GM21390 (cell line): ENCODE measurements around the gene FOSL2.

Experiments used
- ATAC-seq: cut with Tn5 transposase; IDR thresholded peaks from one replicate; pipeline ENCODE4 v1.9.1; 2021; ENCODE audit not compliant: unreplicated experiment

FOSL2 gene

GRCh38 chr2:28411166-28411755 lies 18.6 kb downstream of the FOSL2 start:
- ATAC-seq: no peak

GRCh38 chr2:28411956-28412609 lies 19.4 kb downstream of the FOSL2 start:
- no peak for ATAC-seq

- ATAC-seq: no peak
Observed at GRCh38 chr2:28412625-28413151, 20.0 kb downstream of the FOSL2 start.

GRCh38 chr2:28413152-28413898 lies 20.7 kb downstream of the FOSL2 start:
- no peak for ATAC-seq

- ATAC-seq: no peak
Observed at GRCh38 chr2:28413899-28414295, 21.2 kb downstream of the FOSL2 start.

- ATAC-seq: no peak
Observed at GRCh38 chr2:28414583-28414982, 21.9 kb downstream of the FOSL2 start.

- ATAC-seq: no peak
Observed at GRCh38 chr2:28415010-28415409, 22.4 kb downstream of the FOSL2 start.

GRCh38 chr2:28415715-28416114 lies 23.1 kb downstream of the FOSL2 start:
- no peak for ATAC-seq

GRCh38 chr2:28419003-28419402 lies 26.3 kb downstream of the FOSL2 start:
- ATAC-seq: no peak

- ATAC-seq: no peak
Observed at GRCh38 chr2:28419443-28420270, 27.0 kb downstream of the FOSL2 start.

GRCh38 chr2:28420722-28421121 lies 28.1 kb downstream of the FOSL2 start:
- no peak for ATAC-seq

- ATAC-seq: no peak
Observed at GRCh38 chr2:28422908-28423741, 30.5 kb downstream of the FOSL2 start.

GRCh38 chr2:28423856-28424605 lies 31.4 kb downstream of the FOSL2 start:
- ATAC-seq: no peak

- no peak for ATAC-seq
Observed at GRCh38 chr2:28424799-28425463, 32.3 kb downstream of the FOSL2 start.

GRCh38 chr2:28425464-28425835 lies 32.8 kb downstream of the FOSL2 start:
- no peak for ATAC-seq

GRCh38 chr2:28427741-28428415 lies 35.2 kb downstream of the FOSL2 start:
- ATAC-seq: no peak

GRCh38 chr2:28428486-28428885 lies 35.8 kb downstream of the FOSL2 start:
- no peak for ATAC-seq

- no peak for ATAC-seq
Observed at GRCh38 chr2:28429636-28430376, 37.1 kb downstream of the FOSL2 start.
